NCI-H1694 (cell line): ENCODE data around the gene SUPT5H.
"Not testable (repeated sequence)": the region's sequence is repeated elsewhere in the genome, so short reads cannot be mapped to it uniquely, and the experiment has no call there.

Experiments used
- DNase-seq: peaks from one replicate; lab custom pipeline; 2025; lab: John Stamatoyannopoulos, UW

Gene SUPT5H

GRCh38 chr19:39467941-39468340 lies 22.6 kb downstream of the SUPT5H start:
- DNase-seq, result no peak

- no peak for DNase-seq
Observed at GRCh38 chr19:39469036-39469435, 23.7 kb downstream of the SUPT5H start.

DNA sequence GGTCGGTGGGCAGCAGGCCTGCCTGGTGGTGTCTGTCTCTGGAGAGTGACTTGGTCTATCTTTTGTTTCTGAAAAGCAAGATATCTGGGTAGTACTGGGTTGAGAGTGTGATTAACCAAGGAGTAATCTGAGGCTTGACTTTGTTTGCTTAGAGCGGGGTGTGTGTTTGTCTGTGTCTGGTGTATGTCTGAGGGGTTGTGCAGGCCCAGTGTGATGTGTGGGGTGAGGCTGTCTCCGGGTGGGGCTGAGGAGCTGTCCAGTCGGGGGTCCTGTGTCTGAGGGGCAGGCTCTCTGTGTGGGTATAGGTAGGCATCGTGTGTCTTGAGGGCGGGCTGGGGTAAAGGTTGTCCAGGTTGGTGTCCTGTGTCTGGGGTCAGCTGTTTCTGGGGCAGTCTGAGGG lies 24.2 kb downstream of the SUPT5H start:
- no peak for DNase-seq

GRCh38 chr19:39470724-39471339 lies 25.4 kb downstream of the SUPT5H start:
- no peak for DNase-seq

- no peak for DNase-seq
Observed at GRCh38 chr19:39471756-39472536, 26.6 kb downstream of the SUPT5H start.

DNA sequence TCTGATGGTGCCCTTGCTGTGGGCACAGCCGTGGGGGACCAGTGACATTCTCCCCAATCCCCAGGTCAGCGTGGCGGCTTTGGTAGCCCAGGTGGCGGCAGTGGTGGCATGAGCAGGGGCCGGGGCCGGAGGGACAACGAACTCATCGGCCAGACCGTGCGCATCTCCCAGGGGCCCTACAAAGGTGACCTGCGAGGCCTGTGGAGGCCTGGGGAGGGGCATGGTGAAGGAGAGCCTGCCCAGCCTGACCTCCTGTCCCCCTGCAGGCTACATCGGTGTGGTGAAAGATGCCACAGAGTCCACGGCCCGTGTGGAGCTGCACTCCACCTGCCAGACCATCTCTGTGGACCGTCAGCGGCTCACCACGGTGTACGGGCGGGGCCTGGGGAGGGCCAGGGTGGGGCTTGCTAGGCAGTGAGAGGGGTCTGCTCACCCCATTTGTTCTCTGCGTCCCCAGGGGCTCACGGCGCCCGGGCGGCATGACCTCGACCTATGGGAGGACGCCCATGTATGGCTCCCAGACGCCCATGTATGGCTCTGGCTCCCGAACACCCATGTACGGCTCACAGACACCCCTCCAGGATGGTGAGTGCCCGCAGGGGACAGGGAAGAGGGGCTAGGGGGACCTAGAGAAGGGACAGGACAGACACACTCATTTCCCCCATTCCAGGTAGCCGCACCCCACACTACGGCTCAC lies 27.5 kb downstream of the SUPT5H start:
- no peak for DNase-seq

- DNase-seq, result no peak
Observed at GRCh38 chr19:39473443-39473960, 28.1 kb downstream of the SUPT5H start.

DNA sequence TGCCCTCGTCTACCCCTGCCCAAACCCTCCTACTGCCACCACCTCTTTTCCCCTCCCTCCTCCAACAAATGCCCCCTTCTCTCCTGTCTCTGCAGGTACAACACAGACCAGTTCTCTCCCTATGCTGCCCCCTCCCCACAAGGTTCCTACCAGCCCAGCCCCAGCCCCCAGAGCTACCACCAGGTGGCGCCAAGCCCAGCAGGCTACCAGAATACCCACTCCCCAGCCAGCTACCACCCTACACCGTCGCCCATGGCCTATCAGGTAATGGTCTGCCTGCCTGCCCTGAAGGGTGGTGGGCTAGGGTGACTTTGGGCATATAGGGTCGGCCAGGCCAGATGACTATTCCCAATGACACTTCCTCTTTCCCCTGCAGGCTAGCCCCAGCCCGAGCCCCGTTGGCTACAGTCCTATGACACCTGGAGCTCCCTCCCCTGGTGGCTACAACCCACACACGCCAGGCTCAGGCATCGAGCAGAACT lies 28.8 kb downstream of the SUPT5H start:
- DNase-seq, result peak; percentile 47

GRCh38 chr19:39475748-39476147 lies 30.4 kb downstream of the SUPT5H start:
- no peak for DNase-seq

GRCh38 chr19:39479319-39479801 lies 34.0 kb downstream of the SUPT5H start:
- DNase-seq, result not testable (repeated sequence)

DNA sequence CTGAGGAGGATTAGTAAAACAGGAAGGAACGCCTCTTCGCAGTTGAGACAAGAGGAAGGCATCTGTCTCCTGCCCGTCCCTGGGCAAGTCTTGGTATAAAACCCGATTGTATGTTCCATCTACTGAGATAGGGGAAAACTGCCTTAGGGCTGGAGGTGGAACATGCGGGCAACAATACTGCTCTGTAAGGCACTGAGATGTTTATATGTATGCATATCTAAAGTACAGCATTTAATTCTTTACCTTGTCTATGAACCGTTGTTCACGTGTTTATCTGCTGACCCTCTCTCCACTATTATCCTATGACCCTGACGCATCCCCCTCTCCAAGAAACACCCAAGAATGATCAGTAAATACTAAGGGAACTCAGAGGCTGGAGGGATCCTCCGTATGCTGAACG lies 34.5 kb downstream of the SUPT5H start:
- no peak for DNase-seq

GRCh38 chr19:39480337-39481228 lies 35.2 kb downstream of the SUPT5H start, which contains the start of gene TIMM50:
TSS of gene TIMM50 (plus strand) at chr19:39480838. CDS start at chr19:39480854, 16 bp downstream.
- peak; percentile 96 for DNase-seq

GRCh38 chr19:39481229-39481545 lies 35.8 kb downstream of the SUPT5H start:
- no peak for DNase-seq

DNA sequence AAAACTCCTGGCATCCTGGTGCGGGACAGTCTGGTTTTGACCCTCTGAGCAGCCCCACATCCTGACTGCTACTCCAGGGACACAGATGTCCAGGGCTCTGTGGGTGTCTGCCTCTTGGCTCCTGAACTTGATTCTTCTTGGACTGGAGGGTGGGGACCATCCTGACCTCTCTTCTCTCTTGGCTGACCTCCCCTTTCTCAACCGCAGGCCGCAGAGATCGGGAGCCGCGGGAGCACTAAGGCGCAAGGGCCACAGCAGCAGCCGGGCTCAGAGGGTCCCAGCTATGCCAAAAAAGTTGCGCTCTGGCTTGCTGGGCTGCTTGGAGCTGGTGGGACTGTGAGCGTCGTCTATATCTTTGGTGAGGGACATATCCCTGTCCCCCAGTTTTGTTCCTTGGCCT lies 36.3 kb downstream of the SUPT5H start:
- no peak for DNase-seq

- DNase-seq, result no peak
Observed at GRCh38 chr19:39483141-39483540, 37.8 kb downstream of the SUPT5H start.

GRCh38 chr19:39489756-39490155 lies 44.4 kb downstream of the SUPT5H start:
- no peak for DNase-seq

- no peak for DNase-seq
Observed at GRCh38 chr19:39492225-39492624, 46.8 kb downstream of the SUPT5H start.

- no peak for DNase-seq
Observed at GRCh38 chr19:39492788-39493187, 47.4 kb downstream of the SUPT5H start.

GRCh38 chr19:39494661-39495060 lies 49.3 kb downstream of the SUPT5H start:
- DNase-seq, result no peak

GRCh38 chr19:39496063-39496462 lies 50.7 kb downstream of the SUPT5H start:
- no peak for DNase-seq

- DNase-seq, result no peak
Observed at GRCh38 chr19:39497701-39497995, 52.3 kb downstream of the SUPT5H start.
